ENCODE results near the gene UQCRC1.

UQCRC1 gene

GRCh38 chr3:48631516-48632448 is 22.3 kb upstream of the UQCRC1 start:
- no peak for DNase-seq
- Histone ChIP-seq H3K4me2 (ENCODE audit: low read length) (no peak overlapping the region), H3K4me3 (ENCODE audit: low read length) (no peak overlapping the region), H2BK5ac (ENCODE audit: low read length) (no peak overlapping the region), H3K9ac (ENCODE audit: low read length) (no peak overlapping the region), H3K4me1 (ENCODE audit: control insufficient read depth, low read depth, low read length) (peaks cover 11% of the 10 kb centered on the region), H3K79me2 (ENCODE audit: control insufficient read depth, insufficient read depth, low read length) (peaks cover 3% of the 10 kb centered on the region), H3K79me1 (ENCODE audit: low read length) (peaks cover 5% of the 10 kb centered on the region), H3K36me3 (ENCODE audit: control insufficient read depth, insufficient read depth, low read length) (peaks cover 8% of the 10 kb centered on the region), H4K8ac (ENCODE audit: low read depth, low read length) (no peak overlapping the region), H2AK5ac (ENCODE audit: low read length) (no peak overlapping the region), H3K56ac (ENCODE audit: low read length) (no peak overlapping the region), H3K27me3 (ENCODE audit: insufficient read depth, low read length, poor library complexity) (no peaks in the 10 kb centered on the region), H2BK120ac (ENCODE audit: low read depth, low read length) (no peak overlapping the region), H2BK15ac (replicated peaks; ENCODE audit: low read depth) (no peak overlapping the region), H4K5ac (ENCODE audit: low read length) (no peak overlapping the region), H3K27ac (ENCODE audit: low read depth, low read length) (no peak overlapping the region), H3K4ac (ENCODE audit: low read depth, low read length) (no peak overlapping the region), H3K23ac (ENCODE audit: low read length) (no peak overlapping the region), H3K18ac (ENCODE audit: low read length) (no peak overlapping the region)
- WGBS (ENCODE audit: extremely low coverage, insufficient coverage, low lambda C conversion rate), result no CpG with 5 or more reads among the region's 22 CpGs

DNA sequence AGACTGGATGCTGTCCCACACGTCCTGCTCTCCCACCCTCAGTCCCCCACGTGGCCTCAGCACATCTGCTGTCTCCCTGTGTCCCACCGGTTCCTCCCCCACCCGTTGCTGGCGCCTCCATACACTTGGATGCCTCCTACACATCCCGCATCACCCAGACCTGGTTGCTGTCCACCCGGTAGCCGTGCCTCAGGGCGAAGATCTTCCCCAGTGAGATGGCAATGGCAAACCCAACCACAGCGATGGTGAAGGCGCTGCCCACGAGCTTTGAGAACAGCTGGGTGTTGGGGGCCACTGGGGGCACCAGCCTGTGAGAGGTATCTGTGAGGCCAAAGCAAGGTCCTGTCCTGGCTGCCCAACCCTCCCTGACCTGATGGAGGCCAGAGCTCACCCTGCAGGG is 21.4 kb upstream of the UQCRC1 start:
- H4K8ac ChIP-seq (ENCODE audit: low read depth, low read length), result no peak overlapping the region
- no peak overlapping the region for H3K27ac ChIP-seq (ENCODE audit: low read depth, low read length)
- H3K9ac ChIP-seq (ENCODE audit: low read length), result no peak overlapping the region
- H3K56ac ChIP-seq (ENCODE audit: low read length), result no peak overlapping the region
- peaks cover 10% of the 10 kb centered on the region for H3K36me3 ChIP-seq (ENCODE audit: control insufficient read depth, insufficient read depth, low read length)
- no peak overlapping the region for H2BK120ac ChIP-seq (ENCODE audit: low read depth, low read length)
- H3K4ac ChIP-seq (ENCODE audit: low read depth, low read length), result no peak overlapping the region
- no peak overlapping the region for H3K4me2 ChIP-seq (ENCODE audit: low read length)
- H3K79me2 ChIP-seq (ENCODE audit: control insufficient read depth, insufficient read depth, low read length), result peaks cover 3% of the 10 kb centered on the region
- H3K4me3 ChIP-seq (ENCODE audit: low read length), result no peak overlapping the region
- no peak overlapping the region for H2BK5ac ChIP-seq (ENCODE audit: low read length)
- H3K23ac ChIP-seq (ENCODE audit: low read length), result no peak overlapping the region
- H3K4me1 ChIP-seq (ENCODE audit: control insufficient read depth, low read depth, low read length), result peaks cover 5% of the 10 kb centered on the region
- no peak overlapping the region for H2BK15ac ChIP-seq (replicated peaks; ENCODE audit: low read depth)
- no CpG with 5 or more reads among the region's 12 CpGs for WGBS (ENCODE audit: extremely low coverage, insufficient coverage, low lambda C conversion rate)
- no peak for DNase-seq
- H4K5ac ChIP-seq (ENCODE audit: low read length), result no peak overlapping the region
- no peaks in the 10 kb centered on the region for H3K27me3 ChIP-seq (ENCODE audit: insufficient read depth, low read length, poor library complexity)
- H3K18ac ChIP-seq (ENCODE audit: low read length), result no peak overlapping the region
- no peak overlapping the region for H2AK5ac ChIP-seq (ENCODE audit: low read length)
- H3K79me1 ChIP-seq (ENCODE audit: low read length), result peaks cover 5% of the 10 kb centered on the region

- peaks cover 5% of the 10 kb centered on the region for H3K79me1 ChIP-seq (ENCODE audit: low read length)
- no peak overlapping the region for H3K56ac ChIP-seq (ENCODE audit: low read length)
- no peak overlapping the region for H2BK15ac ChIP-seq (replicated peaks; ENCODE audit: low read depth)
- H3K4me2 ChIP-seq (ENCODE audit: low read length), result no peak overlapping the region
- no peak overlapping the region for H3K4me3 ChIP-seq (ENCODE audit: low read length)
- no peak overlapping the region for H2AK5ac ChIP-seq (ENCODE audit: low read length)
- no peaks in the 10 kb centered on the region for H3K27me3 ChIP-seq (ENCODE audit: insufficient read depth, low read length, poor library complexity)
- no peak for DNase-seq
- H2BK5ac ChIP-seq (ENCODE audit: low read length), result no peak overlapping the region
- no peak overlapping the region for H4K8ac ChIP-seq (ENCODE audit: low read depth, low read length)
- H3K27ac ChIP-seq (ENCODE audit: low read depth, low read length), result no peak overlapping the region
- H2BK120ac ChIP-seq (ENCODE audit: low read depth, low read length), result no peak overlapping the region
- no CpG with 5 or more reads among the region's 8 CpGs for WGBS (ENCODE audit: extremely low coverage, insufficient coverage, low lambda C conversion rate)
- peaks cover 10% of the 10 kb centered on the region for H3K36me3 ChIP-seq (ENCODE audit: control insufficient read depth, insufficient read depth, low read length)
- no peak overlapping the region for H3K4ac ChIP-seq (ENCODE audit: low read depth, low read length)
- no peak overlapping the region for H3K18ac ChIP-seq (ENCODE audit: low read length)
- peaks cover 5% of the 10 kb centered on the region for H3K4me1 ChIP-seq (ENCODE audit: control insufficient read depth, low read depth, low read length)
- H3K79me2 ChIP-seq (ENCODE audit: control insufficient read depth, insufficient read depth, low read length), result peaks cover 3% of the 10 kb centered on the region
- no peak overlapping the region for H3K9ac ChIP-seq (ENCODE audit: low read length)
- no peak overlapping the region for H4K5ac ChIP-seq (ENCODE audit: low read length)
- no peak overlapping the region for H3K23ac ChIP-seq (ENCODE audit: low read length)
These were observed 21.0 kb upstream of the UQCRC1 start for GRCh38 chr3:48630407-48630806.

DNA sequence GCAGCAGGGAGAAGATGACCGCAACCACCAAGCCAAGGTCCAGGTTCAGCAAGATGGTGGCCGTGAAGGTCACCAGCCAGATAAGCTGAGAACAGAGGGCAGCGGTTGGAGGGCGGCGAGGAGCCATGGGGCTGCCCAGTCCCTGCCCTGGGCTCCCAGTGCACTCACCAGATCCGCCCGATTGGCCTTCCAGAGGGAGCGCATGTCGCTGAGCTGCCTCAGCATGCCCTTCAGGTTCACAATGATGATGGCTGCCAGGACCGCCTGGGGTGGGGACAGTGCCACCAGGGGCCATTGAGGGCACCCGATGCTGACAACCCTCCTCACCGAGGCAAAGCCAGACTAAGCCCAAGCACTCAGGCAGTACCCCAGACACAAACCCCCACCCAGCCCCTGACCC is 20.4 kb upstream of the UQCRC1 start:
- H3K56ac ChIP-seq (ENCODE audit: low read length), result no peak overlapping the region
- no peak overlapping the region for H4K8ac ChIP-seq (ENCODE audit: low read depth, low read length)
- no peak overlapping the region for H3K18ac ChIP-seq (ENCODE audit: low read length)
- whole genome bisulfite sequencing (ENCODE audit: extremely low coverage, insufficient coverage, low lambda C conversion rate), result no CpG with 5 or more reads among the region's 12 CpGs
- H3K4me3 ChIP-seq (ENCODE audit: low read length), result no peak overlapping the region
- peaks cover 5% of the 10 kb centered on the region for H3K79me1 ChIP-seq (ENCODE audit: low read length)
- H3K4ac ChIP-seq (ENCODE audit: low read depth, low read length), result no peak overlapping the region
- no peak overlapping the region for H3K9ac ChIP-seq (ENCODE audit: low read length)
- H3K79me2 ChIP-seq (ENCODE audit: control insufficient read depth, insufficient read depth, low read length), result peaks cover 3% of the 10 kb centered on the region
- H2BK5ac ChIP-seq (ENCODE audit: low read length), result no peak overlapping the region
- no peak overlapping the region for H3K4me2 ChIP-seq (ENCODE audit: low read length)
- no peak overlapping the region for H2BK15ac ChIP-seq (replicated peaks; ENCODE audit: low read depth)
- DNase-seq, result no peak
- H3K27ac ChIP-seq (ENCODE audit: low read depth, low read length), result no peak overlapping the region
- H3K36me3 ChIP-seq (ENCODE audit: control insufficient read depth, insufficient read depth, low read length), result peaks cover 10% of the 10 kb centered on the region
- no peak overlapping the region for H2AK5ac ChIP-seq (ENCODE audit: low read length)
- H3K27me3 ChIP-seq (ENCODE audit: insufficient read depth, low read length, poor library complexity), result no peaks in the 10 kb centered on the region
- no peak overlapping the region for H3K23ac ChIP-seq (ENCODE audit: low read length)
- peaks cover 5% of the 10 kb centered on the region for H3K4me1 ChIP-seq (ENCODE audit: control insufficient read depth, low read depth, low read length)
- no peak overlapping the region for H4K5ac ChIP-seq (ENCODE audit: low read length)
- no peak overlapping the region for H2BK120ac ChIP-seq (ENCODE audit: low read depth, low read length)

- H2BK120ac ChIP-seq (ENCODE audit: low read depth, low read length), result no peak overlapping the region
- H2BK5ac ChIP-seq (ENCODE audit: low read length), result no peak overlapping the region
- H4K5ac ChIP-seq (ENCODE audit: low read length), result no peak overlapping the region
- H3K4me1 ChIP-seq (ENCODE audit: control insufficient read depth, low read depth, low read length), result no peaks in the 10 kb centered on the region
- no peak overlapping the region for H2AK5ac ChIP-seq (ENCODE audit: low read length)
- H3K18ac ChIP-seq (ENCODE audit: low read length), result no peak overlapping the region
- H3K4ac ChIP-seq (ENCODE audit: low read depth, low read length), result no peak overlapping the region
- no CpG with 5 or more reads among the region's 13 CpGs for WGBS (ENCODE audit: extremely low coverage, insufficient coverage, low lambda C conversion rate)
- no peak overlapping the region for H3K4me3 ChIP-seq (ENCODE audit: low read length)
- no peaks in the 10 kb centered on the region for H3K79me1 ChIP-seq (ENCODE audit: low read length)
- H3K56ac ChIP-seq (ENCODE audit: low read length), result no peak overlapping the region
- no peak overlapping the region for H3K23ac ChIP-seq (ENCODE audit: low read length)
- H3K27ac ChIP-seq (ENCODE audit: low read depth, low read length), result no peak overlapping the region
- no peaks in the 10 kb centered on the region for H3K27me3 ChIP-seq (ENCODE audit: insufficient read depth, low read length, poor library complexity)
- no peaks in the 10 kb centered on the region for H3K79me2 ChIP-seq (ENCODE audit: control insufficient read depth, insufficient read depth, low read length)
- no peak overlapping the region for H2BK15ac ChIP-seq (replicated peaks; ENCODE audit: low read depth)
- H3K4me2 ChIP-seq (ENCODE audit: low read length), result no peak overlapping the region
- no peak for DNase-seq
- H3K9ac ChIP-seq (ENCODE audit: low read length), result no peak overlapping the region
- H4K8ac ChIP-seq (ENCODE audit: low read depth, low read length), result no peak overlapping the region
- peaks cover 10% of the 10 kb centered on the region for H3K36me3 ChIP-seq (ENCODE audit: control insufficient read depth, insufficient read depth, low read length)
These were observed 19.0 kb upstream of the UQCRC1 start for GRCh38 chr3:48628277-48629017.

All from mesendoderm (in vitro differentiated cells).